Fibroblast of skin of right biceps (primary cell): ENCODE measurements around the gene IL9R.
"Not testable (repeated sequence)": the region's sequence is repeated elsewhere in the genome, so short reads cannot be mapped to it uniquely, and the experiment has no call there.

ENCODE experiments used
- DNase-seq: peaks from one replicate; pipeline ENCODE4 v3.0.0-alpha.2; 2013

IL9R gene

DNA sequence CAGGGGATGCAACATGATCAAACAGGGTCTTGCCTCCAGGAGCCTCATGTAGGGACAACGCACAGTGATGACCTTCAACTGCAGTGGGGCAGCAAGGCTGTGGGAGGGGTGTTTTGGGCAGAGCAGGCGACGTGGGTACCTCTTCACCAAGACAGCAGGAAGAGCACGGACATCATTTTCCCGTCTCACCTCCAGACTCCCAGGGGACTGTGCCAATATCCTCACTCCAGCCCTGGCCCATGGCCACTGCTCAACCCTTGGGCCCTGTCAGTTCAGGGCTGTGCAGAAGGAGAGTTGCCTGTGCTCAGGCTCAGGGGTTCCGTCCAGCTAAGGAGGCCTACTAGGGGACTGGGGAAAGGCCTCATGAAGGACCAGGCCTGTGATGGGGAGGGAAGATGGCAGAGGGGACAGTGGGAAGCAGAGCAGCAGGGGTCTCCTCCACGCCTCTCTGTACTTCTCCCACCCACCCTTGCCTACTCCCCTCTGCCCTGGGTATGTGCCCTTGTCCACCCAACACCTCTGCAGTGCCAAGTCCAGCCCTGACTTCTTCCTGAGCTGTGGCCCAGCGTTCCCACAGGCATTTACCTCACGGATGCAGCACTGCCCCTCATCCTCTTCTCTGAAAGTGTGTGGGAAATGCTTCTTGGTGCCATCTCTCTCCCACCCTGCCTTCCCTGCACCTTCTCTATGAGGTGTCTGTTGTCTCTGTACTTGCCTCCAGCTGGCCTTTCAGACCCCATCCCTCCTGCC is 1.4 kb downstream of the IL9R start:
- no peak for DNase-seq

DNA sequence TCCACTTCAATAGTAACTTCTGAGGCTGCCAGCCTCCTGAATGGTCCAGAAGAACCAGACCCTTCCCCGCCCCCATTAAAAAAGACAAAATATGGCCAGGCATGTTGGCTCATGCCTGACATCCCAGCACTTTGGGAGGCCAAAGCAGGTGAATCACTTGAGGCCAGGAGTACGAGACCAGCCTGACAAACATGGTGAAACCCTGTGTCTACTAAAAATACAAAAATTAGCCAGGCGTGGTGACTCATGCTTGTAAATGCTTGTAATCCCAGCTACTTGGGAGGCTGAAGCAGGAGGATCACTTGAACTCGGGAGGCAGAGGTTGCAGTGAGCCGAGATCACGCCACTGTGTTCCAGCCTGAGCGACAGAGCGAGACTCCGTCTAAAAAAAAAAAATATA is 2.3 kb downstream of the IL9R start:
- not testable (repeated sequence) for DNase-seq

DNA sequence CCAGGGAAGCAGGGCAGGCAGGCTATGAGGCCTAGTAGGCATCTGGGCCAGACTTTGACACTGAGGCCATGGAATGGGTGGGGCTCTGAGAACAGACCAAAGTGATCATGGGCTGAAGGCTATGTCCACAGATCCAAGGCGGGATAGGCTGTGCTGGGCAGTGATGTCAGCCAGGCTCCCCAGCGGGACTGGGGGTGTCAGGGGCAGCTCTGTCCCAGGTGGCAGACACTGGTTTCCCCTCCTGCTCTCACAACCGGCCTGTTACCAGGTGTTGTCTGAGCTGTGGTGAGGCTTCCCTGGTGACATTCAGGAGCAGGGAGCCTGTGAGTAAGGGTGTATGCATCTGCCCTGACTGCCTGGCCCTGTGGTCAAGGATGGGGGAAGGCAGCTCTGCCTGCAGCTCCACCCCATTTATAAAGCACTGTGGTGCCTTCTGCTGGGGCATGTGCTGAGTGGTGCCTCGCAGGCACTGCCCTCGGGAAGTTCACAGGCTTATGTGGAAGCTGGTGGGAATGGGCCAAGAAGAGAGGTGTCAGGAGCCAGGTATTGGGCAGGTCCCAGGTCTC is 2.9 kb downstream of the IL9R start:
- DNase-seq: no peak

DNA sequence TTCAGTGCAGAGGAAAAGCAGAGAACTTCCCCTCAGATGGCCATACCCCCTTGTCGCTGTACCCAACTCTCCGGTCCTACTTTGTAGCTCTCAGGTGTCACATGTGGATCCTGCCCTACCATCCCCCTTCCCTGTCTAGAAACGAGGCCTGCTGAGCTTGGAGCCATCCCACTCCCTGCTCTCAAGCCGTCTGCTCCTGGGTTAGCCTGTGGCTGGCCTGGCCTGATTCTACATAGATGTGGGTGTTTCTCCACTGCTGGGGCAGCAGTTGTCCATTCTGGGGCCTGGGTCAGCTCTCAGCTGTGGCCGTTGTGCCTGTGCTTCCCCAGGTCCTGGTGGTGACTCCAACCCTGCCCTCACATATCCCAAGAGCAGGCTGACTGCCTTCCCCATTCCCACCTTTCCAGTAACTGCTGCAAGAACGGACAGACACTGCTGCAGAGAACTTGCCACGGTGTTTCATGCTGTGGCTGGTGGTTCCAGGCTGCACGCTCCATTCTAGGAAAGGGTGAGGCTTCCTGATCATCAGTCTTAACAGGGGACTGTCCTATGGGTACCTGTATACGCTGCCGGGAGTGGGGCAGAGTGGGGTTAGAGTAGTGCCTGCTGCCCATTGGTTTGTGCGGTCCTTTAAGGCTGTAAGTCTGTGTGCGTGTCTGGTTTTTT is 3.6 kb downstream of the IL9R start:
- DNase-seq: no peak

DNA sequence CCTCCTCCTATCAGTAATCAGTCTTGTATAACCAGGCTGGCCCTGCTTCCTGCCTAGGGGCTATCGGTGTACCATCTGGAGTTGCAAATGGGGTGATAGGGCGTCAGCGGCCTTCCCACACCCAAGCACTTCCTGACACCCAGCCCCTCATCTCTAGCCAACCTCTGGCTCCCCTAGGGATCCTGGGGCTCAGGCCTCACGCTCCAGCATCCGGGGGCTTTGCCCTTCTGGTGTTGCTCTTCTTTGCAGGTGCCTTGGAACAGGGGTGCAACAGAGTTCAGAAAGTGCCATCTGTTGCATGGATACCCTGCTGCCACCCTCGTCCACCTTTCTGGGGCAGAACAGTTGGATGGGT is 4.1 kb downstream of the IL9R start:
- no peak for DNase-seq

DNA sequence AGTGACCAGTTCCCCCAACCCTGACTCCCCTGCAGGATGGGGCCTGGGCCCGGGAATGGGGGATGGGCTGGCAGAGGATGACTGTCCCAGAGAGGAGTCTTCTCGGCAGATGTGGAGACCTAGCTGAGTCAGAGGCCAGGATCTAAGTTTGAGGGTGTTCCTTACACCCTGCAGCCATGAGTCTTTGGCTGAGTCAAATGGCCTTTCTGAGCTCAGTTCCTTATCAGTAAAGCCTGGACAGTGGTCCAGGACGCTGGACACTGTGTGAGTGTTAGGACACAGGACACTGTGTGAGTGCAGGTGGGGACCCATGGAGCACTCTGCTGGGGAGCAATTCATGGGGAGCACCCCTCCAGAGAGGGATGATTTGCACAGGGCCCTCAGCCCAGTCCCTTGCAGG is 5.0 kb downstream of the IL9R start:
- DNase-seq: no peak

DNA sequence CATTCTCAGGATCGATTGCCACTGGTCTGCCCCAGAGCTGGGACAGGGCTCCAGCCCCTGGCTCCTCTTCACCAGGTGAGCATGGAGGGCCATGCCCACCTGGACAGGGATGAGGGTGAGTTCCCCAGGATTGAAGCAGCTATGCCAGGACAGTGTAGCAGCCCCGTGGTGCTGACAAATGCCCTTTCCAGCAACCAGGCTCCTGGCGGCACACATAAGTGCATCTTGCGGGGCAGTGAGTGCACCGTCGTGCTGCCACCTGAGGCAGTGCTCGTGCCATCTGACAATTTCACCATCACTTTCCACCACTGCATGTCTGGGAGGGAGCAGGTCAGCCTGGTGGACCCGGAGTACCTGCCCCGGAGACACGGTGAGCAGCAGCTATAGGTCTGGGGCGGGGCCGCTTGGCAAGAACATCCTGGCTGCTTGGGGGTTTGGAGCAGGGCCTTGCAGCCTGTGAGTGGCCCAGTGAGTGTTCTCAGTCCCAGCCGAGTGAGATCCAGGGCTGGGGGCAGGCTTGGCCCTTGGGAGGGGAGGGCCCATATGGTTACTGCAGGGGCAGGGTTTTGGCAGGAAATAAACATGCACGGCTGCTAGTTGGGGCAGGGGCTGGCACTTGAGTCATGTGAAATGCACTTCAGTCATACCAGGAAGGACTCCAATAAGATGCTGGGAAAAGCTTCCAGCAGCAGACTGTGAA is 6.1 kb downstream of the IL9R start:
- no peak for DNase-seq

DNA sequence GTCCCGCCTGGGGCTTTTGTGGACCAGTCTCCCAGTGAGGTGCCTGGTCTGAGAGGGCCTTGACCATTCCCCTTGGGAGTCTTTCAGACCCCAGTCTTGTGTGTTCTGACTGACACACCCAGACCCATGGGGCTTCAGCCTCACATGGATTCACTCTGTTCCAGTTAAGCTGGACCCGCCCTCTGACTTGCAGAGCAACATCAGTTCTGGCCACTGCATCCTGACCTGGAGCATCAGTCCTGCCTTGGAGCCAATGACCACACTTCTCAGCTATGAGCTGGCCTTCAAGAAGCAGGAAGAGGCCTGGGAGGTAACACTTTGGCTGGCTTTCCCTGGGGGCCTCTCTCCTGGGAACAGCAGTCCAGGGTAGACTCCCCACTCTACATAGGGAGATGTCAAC is 6.8 kb downstream of the IL9R start:
- DNase-seq: no peak

DNA sequence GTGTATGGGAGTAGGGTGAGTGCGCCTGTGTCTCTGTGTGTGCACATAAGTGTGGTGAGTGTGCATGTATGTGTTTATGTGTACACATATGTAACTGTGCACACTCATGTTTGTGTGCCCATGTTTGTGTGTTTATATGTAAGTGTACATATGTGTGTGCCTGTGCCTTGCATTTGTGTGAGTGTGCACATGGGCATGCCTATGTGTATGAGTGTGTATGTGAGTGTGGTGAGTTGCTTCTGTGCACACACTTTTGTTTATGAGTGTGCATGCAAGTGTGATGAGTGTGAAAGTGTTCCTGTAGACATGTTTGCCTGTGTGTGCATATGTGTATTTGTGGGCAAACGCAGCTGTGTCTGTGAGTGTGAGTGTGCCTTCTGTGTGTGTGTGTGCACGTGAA is 7.2 kb downstream of the IL9R start:
- DNase-seq: no peak

DNA sequence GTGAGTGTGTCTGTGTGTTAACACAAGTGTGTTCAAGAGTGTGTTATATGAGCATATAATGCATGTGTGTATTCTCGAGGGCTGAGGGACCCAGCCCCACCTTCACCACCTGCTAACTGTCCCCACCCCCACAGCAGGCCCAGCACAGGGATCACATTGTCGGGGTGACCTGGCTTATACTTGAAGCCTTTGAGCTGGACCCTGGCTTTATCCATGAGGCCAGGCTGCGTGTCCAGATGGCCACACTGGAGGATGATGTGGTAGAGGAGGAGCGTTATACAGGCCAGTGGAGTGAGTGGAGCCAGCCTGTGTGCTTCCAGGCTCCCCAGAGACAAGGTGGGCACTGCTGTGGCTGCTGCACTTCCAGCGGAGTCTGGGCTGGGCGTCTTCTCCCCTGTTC is 7.6 kb downstream of the IL9R start:
- no peak for DNase-seq

DNA sequence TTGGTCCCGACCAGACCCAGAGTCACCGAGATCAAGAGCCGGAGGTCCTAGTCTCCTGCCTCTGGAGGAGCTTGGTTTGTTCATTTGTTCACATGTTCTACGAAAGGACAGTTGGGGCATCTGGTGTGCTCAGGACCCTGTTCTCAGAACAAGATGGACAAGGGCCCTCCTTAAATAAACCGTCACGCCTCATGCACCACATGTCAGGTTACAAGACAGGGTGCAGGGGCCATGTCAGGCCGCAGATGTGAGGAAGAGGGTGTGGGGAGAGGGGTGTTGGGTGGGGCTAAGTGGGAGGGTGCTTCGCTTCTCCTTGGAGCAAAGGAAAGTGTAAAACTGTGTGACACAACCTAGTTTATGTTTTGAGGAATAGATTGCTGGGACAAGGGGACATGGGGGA is 9.0 kb downstream of the IL9R start:
- not testable (repeated sequence) for DNase-seq

DNA sequence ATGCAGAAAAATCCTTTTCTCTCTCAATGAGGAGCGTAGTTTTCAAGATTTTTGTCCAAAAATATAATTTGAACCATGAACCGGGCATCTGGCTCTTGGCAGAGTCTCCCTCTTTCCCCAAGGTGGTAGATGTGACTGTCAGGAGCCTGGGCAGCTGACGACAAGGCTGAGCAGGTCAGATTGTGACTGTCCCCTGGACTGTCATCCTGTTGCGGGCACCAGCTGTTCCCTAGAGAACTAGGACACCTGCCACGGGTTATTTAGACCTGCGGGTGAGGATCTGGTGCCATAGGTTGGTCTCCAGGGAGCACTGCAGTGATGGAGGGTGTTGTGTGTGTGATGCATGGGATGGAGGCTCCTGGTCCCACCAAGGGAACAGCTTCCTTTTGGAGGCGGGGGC is 10.9 kb downstream of the IL9R start:
- DNase-seq: not testable (repeated sequence)

DNA sequence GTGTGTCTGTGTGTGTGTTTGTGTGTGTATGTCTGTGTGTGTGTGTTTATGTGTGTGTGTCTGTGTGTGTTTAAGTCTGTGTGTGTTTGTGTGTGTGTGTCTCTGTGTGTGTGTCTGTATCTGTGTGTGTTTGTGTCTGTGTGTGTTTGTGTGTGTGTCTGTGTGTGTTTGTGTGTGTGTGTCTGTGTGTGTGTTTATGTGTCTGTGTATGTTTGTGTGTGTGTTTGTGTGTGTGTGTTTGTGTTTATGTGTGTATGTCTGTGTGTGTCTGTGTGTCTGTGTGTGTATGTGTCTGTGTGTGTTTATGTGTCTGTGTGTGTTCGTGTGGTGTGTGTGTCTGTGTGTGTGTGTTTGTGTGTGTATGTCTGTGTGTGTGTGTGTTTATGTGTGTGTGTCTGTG is 11.4 kb downstream of the IL9R start:
- no peak for DNase-seq

DNA sequence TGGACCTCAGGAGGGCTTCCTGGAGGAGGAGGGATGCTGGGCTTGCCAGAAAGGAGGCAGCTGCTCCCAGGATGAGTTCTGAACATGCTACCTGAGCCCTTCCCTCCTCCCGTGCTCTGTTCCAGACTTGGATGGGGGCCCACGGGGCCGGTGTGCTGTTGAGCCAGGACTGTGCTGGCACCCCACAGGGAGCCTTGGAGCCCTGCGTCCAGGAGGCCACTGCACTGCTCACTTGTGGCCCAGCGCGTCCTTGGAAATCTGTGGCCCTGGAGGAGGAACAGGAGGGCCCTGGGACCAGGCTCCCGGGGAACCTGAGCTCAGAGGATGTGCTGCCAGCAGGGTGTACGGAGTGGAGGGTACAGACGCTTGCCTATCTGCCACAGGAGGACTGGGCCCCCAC is 12.2 kb downstream of the IL9R start:
- not testable (repeated sequence) for DNase-seq

DNA sequence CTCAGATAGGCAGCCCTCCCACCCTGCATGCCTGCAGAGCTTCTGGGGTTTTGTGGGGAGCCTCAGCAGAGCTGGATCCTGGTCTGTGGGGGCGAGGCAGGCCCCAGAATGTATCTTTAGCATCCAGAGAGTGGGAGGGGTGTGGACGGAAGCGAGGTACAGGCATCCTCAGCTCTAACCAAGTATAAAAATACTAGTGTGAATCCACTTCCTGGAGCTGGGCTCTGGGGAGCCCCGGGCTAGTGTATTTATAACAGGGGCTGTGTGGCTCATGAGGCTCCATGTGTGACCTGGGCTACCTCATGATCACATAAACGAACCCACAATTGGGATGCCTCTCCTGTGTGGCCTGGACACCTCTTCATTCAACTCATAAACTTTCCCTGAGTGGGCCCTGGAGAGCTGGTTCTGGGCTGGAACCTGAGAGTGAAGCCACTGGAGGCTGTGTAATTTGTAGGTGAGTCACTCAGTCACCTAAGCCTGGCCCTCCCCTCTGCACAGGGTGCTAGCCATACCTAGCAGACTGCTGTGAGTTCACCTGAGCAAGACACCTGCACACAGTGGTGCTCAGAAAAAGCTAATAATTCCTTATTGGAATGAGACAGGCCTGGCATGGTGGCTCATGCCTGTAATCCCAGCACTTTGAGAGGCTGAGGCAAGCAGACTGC is 15.9 kb downstream of the IL9R start:
- DNase-seq: not testable (repeated sequence)

DNA sequence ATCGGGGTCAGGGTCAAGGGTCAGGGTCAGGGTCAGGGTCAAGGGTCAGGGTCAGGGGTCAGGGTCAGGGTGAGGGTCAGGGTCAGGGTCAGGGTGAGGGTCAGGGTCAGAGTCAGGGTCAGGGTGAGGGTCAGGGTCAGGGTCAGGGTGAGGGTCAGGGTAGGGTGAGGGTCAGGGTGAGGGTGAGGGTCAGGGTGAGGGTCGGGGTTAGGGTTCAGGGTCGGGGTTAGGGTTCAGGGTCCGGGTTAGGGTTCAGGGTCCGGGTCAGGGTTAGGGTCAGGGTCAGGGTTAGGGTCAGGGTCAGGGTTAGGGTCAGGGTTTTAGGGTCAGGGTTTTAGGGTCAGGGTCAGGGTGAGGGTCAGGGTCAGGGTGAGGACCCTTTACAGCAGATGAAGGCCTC is 22.4 kb downstream of the IL9R start:
- not testable (repeated sequence) for DNase-seq

DNA sequence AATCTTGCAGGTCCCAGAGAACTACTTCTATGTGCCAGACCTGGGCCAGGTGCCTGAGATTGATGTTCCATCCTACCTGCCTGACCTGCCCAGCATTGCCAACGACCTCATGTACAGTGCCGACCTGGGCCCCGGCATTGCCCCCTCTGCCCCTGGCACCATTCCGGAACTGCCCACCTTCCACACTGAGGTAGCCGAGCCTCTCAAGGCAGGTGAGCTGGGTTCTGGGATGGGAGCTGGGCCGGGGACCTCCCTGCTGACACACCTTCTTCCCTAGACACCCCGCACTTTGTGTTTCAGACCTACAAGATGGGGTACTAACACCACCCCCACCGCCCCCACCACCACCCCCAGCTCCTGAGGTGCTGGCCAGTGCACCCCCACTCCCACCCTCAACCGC is 25.5 kb downstream of the IL9R start:
- not testable (repeated sequence) for DNase-seq

DNA sequence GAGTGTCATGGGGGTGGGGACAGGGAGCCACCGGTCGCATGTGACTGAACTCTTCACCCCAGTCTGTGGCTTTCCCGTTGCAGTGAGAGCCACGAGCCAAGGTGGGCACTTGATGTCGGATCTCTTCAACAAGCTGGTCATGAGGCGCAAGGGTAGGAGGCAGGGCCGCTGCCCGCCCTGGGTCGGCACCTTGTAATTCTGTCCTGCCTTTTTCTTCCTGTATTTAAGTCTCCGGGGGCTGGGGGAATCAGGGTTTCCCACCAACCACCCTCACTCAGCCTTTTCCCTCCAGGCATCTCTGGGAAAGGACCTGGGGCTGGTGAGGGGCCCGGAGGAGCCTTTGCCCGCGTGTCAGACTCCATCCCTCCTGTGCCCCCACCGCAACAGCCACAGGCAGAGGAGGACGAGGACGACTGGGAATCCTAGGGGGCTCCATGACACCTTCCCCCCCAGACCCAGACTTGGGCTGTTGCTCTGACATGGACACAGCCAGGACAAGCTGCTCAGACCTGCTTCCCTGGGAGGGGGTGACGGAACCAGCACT is 27.5 kb downstream of the IL9R start:
- DNase-seq: not testable (repeated sequence)

DNA sequence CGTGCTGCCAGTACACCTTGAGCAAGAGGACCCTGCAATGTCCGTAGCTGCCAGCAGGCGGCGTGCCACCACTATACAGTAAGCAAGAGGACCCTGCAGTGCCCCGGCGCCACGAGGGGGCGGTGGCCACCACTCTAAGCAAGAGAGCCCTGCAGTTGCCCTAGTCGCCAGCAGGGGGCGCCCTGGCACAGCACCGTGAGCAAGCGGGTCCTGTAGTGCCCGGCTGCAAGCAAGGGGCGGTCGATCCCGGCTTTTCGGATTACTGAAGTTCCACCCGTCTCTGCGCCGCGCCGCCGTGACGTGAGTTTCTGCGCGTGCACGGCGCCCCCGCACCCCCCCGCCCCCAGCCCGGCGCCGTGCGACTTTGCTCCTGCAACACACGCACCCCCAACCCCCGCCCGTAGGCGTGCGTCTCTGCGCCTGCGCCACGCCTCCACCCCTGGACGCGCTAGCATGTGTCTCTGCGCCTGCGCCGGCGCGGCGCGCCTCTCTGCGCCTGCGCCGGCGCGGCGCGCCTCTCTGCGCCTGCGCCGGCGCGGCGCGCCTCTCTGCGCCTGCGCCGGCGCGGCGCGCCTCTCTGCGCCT is 31.2 kb downstream of the IL9R start:
- not testable (repeated sequence) for DNase-seq

DNA sequence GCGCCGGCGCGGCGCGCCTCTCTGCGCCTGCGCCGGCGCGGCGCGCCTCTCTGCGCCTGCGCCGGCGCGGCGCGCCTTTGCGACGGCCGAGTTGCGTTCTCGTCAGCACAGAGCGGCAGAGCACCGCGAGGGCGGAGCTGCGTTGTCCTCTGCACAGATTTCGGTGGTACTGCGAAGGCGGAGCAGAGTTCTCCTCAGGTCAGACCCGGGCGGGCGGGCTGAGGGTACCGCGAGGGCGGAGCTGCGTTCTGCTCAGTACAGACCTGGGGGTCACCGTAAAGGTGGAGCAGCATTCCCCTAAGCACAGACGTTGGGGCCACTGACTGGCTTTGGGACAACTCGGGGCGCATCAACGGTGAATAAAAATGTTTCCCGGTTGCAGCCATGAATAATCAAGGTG is 31.8 kb downstream of the IL9R start:
- DNase-seq: not testable (repeated sequence)

DNA sequence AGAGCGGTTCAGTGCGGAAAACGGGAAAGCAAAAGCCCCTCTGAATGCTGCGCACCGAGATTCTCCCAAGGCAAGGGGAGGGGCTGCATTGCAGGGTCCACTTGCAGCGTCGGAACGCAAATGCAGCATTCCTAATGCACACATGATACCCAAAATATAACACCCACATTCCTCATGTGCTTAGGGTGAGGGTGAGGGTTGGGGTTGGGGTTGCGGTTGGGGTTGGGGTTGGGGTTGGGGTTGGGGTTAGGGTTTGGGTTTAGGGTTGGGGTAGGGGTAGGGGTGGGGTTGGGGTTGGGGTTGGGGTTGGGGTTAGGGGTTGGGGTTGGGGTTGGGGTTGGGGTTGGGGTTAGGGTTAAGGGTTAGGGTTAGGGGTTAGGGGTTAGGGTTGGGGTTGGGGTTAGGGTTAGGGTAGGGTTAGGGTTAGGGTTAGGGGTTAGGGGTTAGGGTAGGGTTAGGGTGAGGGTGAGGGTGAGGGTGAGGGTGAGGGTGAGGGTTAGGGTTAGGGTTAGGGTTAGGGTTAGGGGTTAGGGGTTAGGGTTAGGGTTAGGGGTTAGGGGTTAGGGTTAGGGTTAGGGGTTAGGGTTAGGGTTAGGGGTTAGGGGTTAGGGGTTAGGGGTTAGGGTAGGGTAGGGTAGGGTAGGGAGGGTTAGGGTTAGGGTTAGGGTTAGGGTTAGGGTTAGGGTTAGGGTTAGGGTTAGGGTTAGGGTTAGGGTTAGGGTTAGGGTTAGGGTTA is 32.4 kb downstream of the IL9R start:
- peak; percentile 28 for DNase-seq

DNA sequence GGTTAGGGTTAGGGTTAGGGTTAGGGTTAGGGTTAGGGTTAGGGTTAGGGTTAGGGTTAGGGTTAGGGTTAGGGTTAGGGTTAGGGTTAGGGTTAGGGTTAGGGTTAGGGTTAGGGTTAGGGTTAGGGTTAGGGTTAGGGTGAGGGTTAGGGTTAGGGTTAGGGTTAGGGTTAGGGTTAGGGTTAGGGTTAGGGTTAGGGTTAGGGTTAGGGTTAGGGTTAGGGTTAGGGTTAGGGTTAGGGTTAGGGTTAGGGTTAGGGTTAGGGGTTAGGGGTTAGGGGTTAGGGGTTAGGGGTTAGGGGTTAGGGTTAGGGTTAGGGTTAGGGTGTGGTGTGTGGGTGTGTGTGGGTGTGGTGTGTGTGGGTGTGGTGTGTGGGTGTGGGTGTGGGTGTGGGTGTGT is 33.0 kb downstream of the IL9R start:
- not testable (repeated sequence) for DNase-seq
